ENCODE data around the gene ANKRD61. TPM values are rescaled to one million over a fixed set of nuclear protein-coding genes. Genes with fewer than 3 reads are reported as not detected.

The ANKRD61 gene
- total RNA-seq, 2 donors from 2014 or later = not detected

DNA sequence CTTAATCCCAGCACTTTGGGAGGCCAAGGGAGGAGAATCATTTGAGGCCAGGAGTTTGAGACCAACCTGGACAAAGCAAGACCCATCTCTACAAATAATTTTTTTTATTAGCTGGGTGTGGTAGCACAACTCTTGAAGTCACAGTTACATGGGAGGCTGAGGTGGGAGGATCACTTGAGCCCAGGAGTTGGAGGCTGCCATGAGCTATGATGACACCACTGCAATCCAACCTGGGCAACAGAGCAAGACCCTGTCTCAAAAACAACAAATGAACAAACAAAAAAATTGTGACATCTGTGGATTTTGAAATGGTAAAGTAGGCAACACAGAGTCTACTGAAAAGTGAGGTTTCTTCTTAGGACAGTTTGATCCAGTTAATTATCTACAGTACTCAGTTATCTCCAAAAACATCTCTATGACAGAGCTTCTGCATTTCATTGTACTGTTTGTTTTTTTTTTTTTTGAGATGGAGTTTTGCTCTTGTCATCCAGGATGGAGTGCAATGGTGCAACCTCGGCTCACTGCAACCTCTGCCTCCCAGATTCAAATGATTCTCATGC, 3.3 kb upstream of the ANKRD61 start:
- Histone ChIP-seq H3K27ac (ENCODE audit: low read depth, low read length) (no peak overlapping the region), H3K4me3 (ENCODE audit: low read length) (no peak overlapping the region), H3K4me1 (ENCODE audit: control insufficient read depth, insufficient read depth, low read length) (no peaks in the 10 kb centered on the region), H3K9me3 (ENCODE audit: control insufficient read depth, low read length) (no peaks in the 10 kb centered on the region), H3K27me3 (ENCODE audit: control insufficient read depth, insufficient read depth, low read length, poor library complexity, severe bottlenecking) (no peaks in the 10 kb centered on the region), H3K9ac (ENCODE audit: extremely low read depth, low read length, poor library complexity, severe bottlenecking) (no peak overlapping the region), H3K36me3 (ENCODE audit: control insufficient read depth, insufficient read depth, low read length) (peaks cover 89% of the 10 kb centered on the region)
- 90 to 100% methylated on average over 1 of the region's 1 CpG for WGBS, 2 experiments (ENCODE audit: insufficient coverage in 1 of 2, insufficient read length in 1 of 2)
- H3K36me3 Mint-ChIP-seq (ENCODE audit: low read depth) = peaks cover 79% of the 10 kb centered on the region
- no peaks in the 10 kb centered on the region for H3K9me3 Mint-ChIP-seq
- H3K4me1 Mint-ChIP-seq = no peaks in the 10 kb centered on the region
- H3K27ac Mint-ChIP-seq = no peak overlapping the region
- H3K4me3 Mint-ChIP-seq = no peak overlapping the region
- DNase-seq = no peak
- no peak for TF ChIP-seq CTCF (conservative IDR thresholded peaks at IDR 0.05)
- H3K27me3 Mint-ChIP-seq (ENCODE audit: insufficient read depth) = no peaks in the 10 kb centered on the region

DNA sequence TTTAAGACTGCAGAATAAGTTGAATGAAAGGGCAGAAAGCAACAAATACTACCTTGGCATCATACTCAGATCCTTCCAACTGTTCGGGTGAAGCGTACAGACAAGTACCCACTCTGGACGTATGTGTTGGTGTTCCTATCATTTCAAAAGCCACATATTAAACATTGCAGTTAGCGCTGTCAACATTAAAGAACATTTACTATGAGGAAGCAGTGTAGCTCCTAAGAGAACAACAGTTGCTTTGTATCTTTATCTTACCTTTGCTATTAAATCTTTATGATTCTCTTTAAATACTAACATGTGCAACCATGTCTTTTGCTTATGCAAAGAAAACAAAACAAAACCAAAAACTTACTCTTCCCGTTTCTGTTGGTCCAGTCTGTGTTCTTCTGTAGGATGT, 2.6 kb upstream of the ANKRD61 start:
- Histone ChIP-seq H3K9me3 (ENCODE audit: control insufficient read depth, low read length) (no peaks in the 10 kb centered on the region), H3K4me1 (ENCODE audit: control insufficient read depth, insufficient read depth, low read length) (no peaks in the 10 kb centered on the region), H3K27me3 (ENCODE audit: control insufficient read depth, insufficient read depth, low read length, poor library complexity, severe bottlenecking) (no peaks in the 10 kb centered on the region), H3K27ac (ENCODE audit: low read depth, low read length) (no peak overlapping the region), H3K36me3 (ENCODE audit: control insufficient read depth, insufficient read depth, low read length) (peaks cover 88% of the 10 kb centered on the region), H3K9ac (ENCODE audit: extremely low read depth, low read length, poor library complexity, severe bottlenecking) (no peak overlapping the region), H3K4me3 (ENCODE audit: low read length) (no peak overlapping the region)
- WGBS, 2 experiments (ENCODE audit: insufficient coverage in 1 of 2, insufficient read length in 1 of 2) = 90 to 94% methylated on average over 4 to 5 of the region's 5 CpGs
- Mint-ChIP-seq H3K9me3 (no peaks in the 10 kb centered on the region), H3K4me3 (no peak overlapping the region), H3K36me3 (ENCODE audit: low read depth) (peaks cover 77% of the 10 kb centered on the region), H3K27ac (no peak overlapping the region), H3K4me1 (no peaks in the 10 kb centered on the region), H3K27me3 (ENCODE audit: insufficient read depth) (no peaks in the 10 kb centered on the region)
- DNase-seq = no peak
- no peak for TF ChIP-seq CTCF (conservative IDR thresholded peaks at IDR 0.05)

GRCh38 chr7:6031567-6031966, 391 bp downstream of the ANKRD61 start:
- TF ChIP-seq CTCF (conservative IDR thresholded peaks at IDR 0.05) = no peak
- DNase-seq = peak; percentile 9
- Mint-ChIP-seq H3K9me3 (no peaks in the 10 kb centered on the region), H3K27ac (peak overlapping the region; percentile 75), H3K4me3 (no peak overlapping the region), H3K36me3 (ENCODE audit: low read depth) (peaks cover 75% of the 10 kb centered on the region), H3K4me1 (no peaks in the 10 kb centered on the region), H3K27me3 (ENCODE audit: insufficient read depth) (no peaks in the 10 kb centered on the region)
- Histone ChIP-seq H3K27me3 (ENCODE audit: control insufficient read depth, insufficient read depth, low read length, poor library complexity, severe bottlenecking) (no peaks in the 10 kb centered on the region), H3K9me3 (ENCODE audit: control insufficient read depth, low read length) (no peaks in the 10 kb centered on the region), H3K36me3 (ENCODE audit: control insufficient read depth, insufficient read depth, low read length) (peaks cover 89% of the 10 kb centered on the region), H3K4me3 (ENCODE audit: low read length) (no peak overlapping the region), H3K9ac (ENCODE audit: extremely low read depth, low read length, poor library complexity, severe bottlenecking) (no peak overlapping the region), H3K4me1 (ENCODE audit: control insufficient read depth, insufficient read depth, low read length) (no peaks in the 10 kb centered on the region), H3K27ac (ENCODE audit: low read depth, low read length) (no peak overlapping the region)
- WGBS, 2 experiments (ENCODE audit: insufficient coverage in 1 of 2, insufficient read length in 1 of 2) = 90 to 100% methylated on average over 1 to 3 of the region's 3 CpGs

All from endodermal cell (in vitro differentiated cells).